Motor neuron (in vitro differentiated cells): ENCODE measurements around the gene VPS37D. TPM values are rescaled to one million over a fixed set of nuclear protein-coding genes. Genes with fewer than 3 reads are reported as not detected.
A peak's percentile ranks its signal among the peaks of the same experiment; 100 is the strongest.

Source experiments
- ATAC-seq, 8 experiments: fragments of 200-7000 bp; cut with Tn5 transposase; replicated peaks in 6 of 8; 2 replicates each; pipeline ENCODE4 v1.8.0; 2021; ENCODE audit warnings: mild to moderate bottlenecking in 8 of 8, moderate library complexity in 8 of 8
- H3K27ac ChIP-seq, 2 donors: fragments of 250-450 bp; sonication (Bioruptor Pico); 2 replicates each; pipeline ENCODE4 v1.9.0; 2021; ENCODE audit warnings: antibody characterized with exemption in 2 of 2, mild to moderate bottlenecking in 2 of 2, moderate library complexity in 1 of 2
- H3K4me1 ChIP-seq, 2 donors: fragments of 250-450 bp; sonication (Bioruptor Pico); replicated peaks in 1 of 2; 2 replicates each; pipeline ENCODE4 v1.6.1; 2021; ENCODE audit warnings: antibody characterized with exemption in 2 of 2, mild to moderate bottlenecking in 2 of 2, moderate library complexity in 1 of 2
- H3K4me3 ChIP-seq, 5 donors: fragments of 250-450 bp; sonication (Bioruptor Pico); 2 replicates each; pipeline ENCODE4 v1.9.0; 2021; ENCODE audit warnings: antibody characterized with exemption in 5 of 5, mild to moderate bottlenecking in 5 of 5, moderate library complexity in 4 of 5
- WGBS, 10 experiments: fragments of 450-650 bp; shearing (Covaris generic); methylation state at CpG; one replicate each; pipeline ENCODE4 v1.0.0; 2022; 5-methylcytosine and 5-hydroxymethylcytosine counted together
- in situ Hi-C, 9 experiments: fragments of 400-800 bp; cut with MboI; loops; one replicate each; pipeline ENCODE4 v1.15.0; 2021; ENCODE audit warnings: low sequenced_read_pairs in 9 of 9, low pct_unique_long_range_greater_than_20kb in 2 of 9; ENCODE audit not compliant: unreplicated experiment in 9 of 9
- total RNA-seq, 8 experiments: library from RNA; unstranded; fragments of 300-600 nt; gene quantifications; 2 replicates each; pipeline versions ENCODE4 v1.2.3 to v1.2.4, GENCODE V29; 2022

The VPS37D gene
- total RNA-seq, 8 experiments from 2014 or later, result 0.71 to 27.7 (median 13.8) TPM

DNA sequence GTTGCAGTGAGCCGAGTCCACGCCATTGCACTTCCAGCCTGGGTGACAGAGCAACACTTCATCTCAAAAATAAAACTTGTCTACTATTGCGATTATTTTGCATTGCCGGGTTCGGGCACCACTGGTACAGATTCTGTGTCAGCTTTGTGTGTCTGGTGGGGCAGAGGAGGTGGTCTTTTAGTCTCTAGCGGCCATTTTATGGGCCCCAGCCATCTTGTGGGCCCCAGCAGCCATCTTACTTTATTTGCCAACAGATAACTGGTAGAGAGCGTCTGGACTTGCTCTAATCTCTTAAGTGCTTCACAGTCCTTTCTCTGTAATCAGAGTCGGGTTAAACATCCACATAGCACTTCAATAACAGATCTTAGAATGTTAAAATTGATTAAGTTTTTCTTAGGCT is 20.7 kb downstream of the VPS37D start:
- peaks cover 0 to 5% of the 10 kb centered on the region in 2 donors for H3K4me1 ChIP-seq
- WGBS, 10 experiments, result 86 to 100% (median 98%) methylated on average over 1 to 8 of the region's 8 CpGs; no CpG with 5 or more reads in 1 of the 10 experiments
- ATAC-seq, result no peak
- in situ Hi-C loops, result no loop called here
- no peak overlapping the region for H3K27ac ChIP-seq
- no peak overlapping the region for H3K4me3 ChIP-seq

DNA sequence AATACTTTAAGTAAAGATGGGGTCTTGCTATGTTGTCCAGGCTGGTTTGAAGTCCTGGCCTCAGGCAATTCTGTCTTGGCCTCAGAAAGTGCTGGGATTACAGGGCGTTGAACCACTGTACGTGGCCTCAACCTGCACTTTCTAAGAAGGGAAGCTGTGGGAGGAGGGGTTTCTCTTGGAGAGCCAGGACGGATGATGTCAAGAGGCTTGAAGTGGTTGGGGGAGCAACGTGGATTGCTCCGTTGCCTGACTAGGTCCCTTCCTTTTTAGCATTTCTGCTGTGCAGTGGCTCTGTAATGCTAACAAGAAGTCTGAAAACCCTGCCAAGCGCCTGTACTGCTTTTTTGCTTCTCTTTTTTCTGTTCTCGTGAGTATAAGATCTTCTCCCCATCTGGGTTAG is 23.0 kb downstream of the VPS37D start:
- no peak for ATAC-seq
- H3K4me1 ChIP-seq, result no peaks in the 10 kb centered on the region
- WGBS, 10 experiments, result 83 to 100% (median 91%) methylated on average over 3 to 5 of the region's 7 CpGs; no CpG with 5 or more reads in 4 of the 10 experiments
- H3K27ac ChIP-seq, result no peak overlapping the region
- in situ Hi-C loops, result no loop called here
- H3K4me3 ChIP-seq, result no peak overlapping the region

DNA sequence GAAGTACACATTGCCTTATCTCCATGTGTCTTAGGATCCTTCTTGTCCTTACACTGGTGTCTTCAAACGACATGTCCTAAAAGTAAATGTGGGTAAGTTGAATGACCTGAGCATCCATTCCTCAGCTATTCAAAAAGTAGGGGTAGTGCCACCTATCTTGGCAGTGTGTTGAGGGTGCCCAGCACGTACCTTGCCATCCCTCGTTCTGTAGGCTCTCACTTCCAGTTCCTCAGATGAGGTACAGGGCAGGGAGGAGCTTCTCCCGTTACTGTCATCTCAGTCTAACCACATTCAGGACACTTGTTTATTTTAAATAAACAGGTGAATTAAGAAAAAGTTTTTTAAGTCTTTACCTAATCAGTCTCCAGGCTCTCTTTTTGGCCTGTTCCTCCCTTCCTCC is 28.7 kb downstream of the VPS37D start:
- WGBS, 10 experiments, result 0 to 100% (median 95%) methylated on average over 1 to 4 of the region's 4 CpGs; no CpG with 5 or more reads in 3 of the 10 experiments
- no peak for ATAC-seq
- in situ Hi-C loops, result no loop called here
- no peaks in the 10 kb centered on the region for H3K4me1 ChIP-seq
- no peak overlapping the region for H3K27ac ChIP-seq
- no peak overlapping the region for H3K4me3 ChIP-seq

DNA sequence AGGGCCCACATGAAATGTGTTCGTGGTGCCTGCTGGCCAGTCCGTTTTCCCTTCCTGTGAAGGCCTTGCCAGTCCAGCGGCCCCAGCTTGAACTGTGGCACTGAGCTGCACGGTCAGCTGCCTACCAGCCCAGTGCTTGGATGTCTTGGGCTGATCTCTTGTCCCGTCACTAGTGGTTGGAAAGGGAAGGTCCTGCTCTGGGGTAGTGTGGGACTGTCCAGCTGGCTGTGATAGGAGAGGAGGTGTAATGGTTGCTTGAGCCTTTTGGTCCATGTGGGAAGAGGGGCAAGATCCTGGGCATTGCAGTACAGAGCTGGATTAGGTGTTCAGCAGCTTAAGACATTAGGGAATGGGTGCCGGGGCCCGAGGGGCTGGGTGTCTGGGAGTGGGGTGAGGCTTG is 30.8 kb downstream of the VPS37D start:
- in situ Hi-C loops, result no loop called here
- no peak overlapping the region for H3K4me3 ChIP-seq
- ATAC-seq, result no peak
- H3K4me1 ChIP-seq, result peaks cover 4% of the 10 kb centered on the region in 2 donors
- H3K27ac ChIP-seq, result no peak overlapping the region
- 33 to 100% (median 65%) methylated on average over 2 to 3 of the region's 7 CpGs; no CpG with 5 or more reads in 6 of the 10 experiments for WGBS, 10 experiments

DNA sequence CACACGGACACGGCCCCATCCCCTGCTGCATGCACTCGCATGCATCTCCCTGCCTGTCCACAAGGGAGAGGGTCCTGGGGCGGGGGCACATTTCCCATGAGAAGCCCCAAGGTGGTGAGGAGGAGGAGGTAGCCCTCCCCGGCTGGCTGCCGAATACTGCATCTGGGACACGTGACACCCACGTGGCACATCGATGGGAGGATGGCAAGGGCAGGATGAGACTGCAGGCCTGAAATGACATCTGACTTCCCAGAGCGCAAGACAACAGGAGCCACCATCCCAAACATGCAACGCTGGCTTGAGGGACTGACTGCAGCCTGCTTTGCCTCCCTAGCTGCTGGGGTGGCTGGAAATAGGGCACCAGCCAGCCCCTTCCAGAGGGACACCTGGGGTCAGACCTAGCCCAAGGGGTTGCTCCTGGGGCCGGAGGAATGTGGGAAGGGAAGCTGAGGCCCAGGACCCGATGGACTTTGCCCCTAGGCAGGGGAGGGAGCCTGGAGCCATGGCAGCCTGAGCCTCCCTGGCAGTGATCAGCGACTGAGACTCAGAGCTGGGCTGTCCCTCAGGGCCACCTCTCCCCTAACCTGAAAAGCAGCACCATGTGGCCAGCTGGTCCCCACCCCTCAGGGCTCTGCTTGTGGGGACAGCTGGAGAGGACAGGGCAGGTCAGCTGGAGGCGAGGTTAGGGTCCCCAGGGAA is 31.9 kb downstream of the VPS37D start:
- WGBS, 10 experiments, result 100% methylated on average over 2 of the region's 15 CpGs; no CpG with 5 or more reads in 9 of the 10 experiments
- no peak overlapping the region for H3K27ac ChIP-seq

DNA sequence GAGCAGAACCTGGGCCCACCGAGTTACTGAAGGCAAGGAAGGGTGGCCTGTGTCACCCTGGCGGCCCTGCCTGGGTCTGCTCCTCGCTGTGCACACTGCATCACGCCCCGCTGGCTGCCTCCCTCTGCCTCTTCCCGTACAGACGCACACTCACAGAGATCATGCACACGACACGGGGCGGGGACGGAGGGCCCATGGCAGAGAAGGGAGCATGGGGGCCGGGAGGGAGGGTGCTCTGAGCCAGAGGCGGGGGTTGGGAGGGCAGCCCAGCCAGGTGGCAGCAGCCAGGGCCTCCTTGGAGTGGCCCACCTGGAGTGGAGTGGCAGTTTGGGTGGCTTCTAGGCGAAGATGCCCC is 32.4 kb downstream of the VPS37D start:
- 100% methylated on average over 1 of the region's 14 CpGs; no CpG with 5 or more reads in 9 of the 10 experiments for WGBS, 10 experiments

More for the DNA sequence above, 31.9 kb downstream of the VPS37D start:
- H3K4me3 ChIP-seq, result no peak overlapping the region
- in situ Hi-C loops, result no loop called here
- H3K4me1 ChIP-seq, result peaks cover 10 to 12% of the 10 kb centered on the region in 2 donors
- no peak for ATAC-seq

DNA sequence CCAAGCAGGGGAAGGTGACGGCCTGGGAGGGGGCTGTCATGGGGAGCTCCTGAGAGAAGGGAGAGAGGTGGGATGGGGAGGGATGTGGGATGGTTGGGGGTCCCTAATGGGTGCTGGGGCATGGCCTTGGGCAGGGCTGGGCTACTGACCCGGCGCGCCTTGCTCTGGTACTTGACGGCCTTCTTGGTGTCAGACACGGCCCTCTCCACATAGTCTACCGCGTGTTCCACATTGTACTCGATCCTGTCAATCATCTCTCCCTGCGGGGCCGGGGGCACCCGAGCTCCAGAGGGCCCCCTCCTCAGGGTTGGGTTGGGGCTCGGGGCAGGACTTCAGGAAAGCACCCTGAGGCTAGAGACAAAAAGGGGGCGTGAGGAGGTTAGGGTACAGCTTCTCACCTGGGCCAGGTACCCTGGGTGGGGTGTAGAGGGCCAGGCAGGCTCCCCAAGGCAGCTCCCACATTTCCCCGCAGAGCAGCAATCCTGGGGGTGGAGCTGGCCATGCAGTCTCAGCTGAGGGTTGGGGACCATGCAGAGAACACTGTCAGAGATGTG is 33.0 kb downstream of the VPS37D start:
- Histone ChIP-seq H3K4me1 (peaks cover 12 to 23% of the 10 kb centered on the region in 2 donors), H3K27ac (no peak overlapping the region), H3K4me3 (no peak overlapping the region)
- no CpG with 5 or more reads among the region's 15 CpGs for WGBS, 10 experiments
- in situ Hi-C loops, result no loop called here
- ATAC-seq, result no peak

More for the DNA sequence above, 32.4 kb downstream of the VPS37D start:
- in situ Hi-C loops, result no loop called here
- no peak overlapping the region for H3K27ac ChIP-seq
- no peak overlapping the region for H3K4me3 ChIP-seq
- peaks cover 12 to 17% of the 10 kb centered on the region in 2 donors for H3K4me1 ChIP-seq
- ATAC-seq, result no peak

DNA sequence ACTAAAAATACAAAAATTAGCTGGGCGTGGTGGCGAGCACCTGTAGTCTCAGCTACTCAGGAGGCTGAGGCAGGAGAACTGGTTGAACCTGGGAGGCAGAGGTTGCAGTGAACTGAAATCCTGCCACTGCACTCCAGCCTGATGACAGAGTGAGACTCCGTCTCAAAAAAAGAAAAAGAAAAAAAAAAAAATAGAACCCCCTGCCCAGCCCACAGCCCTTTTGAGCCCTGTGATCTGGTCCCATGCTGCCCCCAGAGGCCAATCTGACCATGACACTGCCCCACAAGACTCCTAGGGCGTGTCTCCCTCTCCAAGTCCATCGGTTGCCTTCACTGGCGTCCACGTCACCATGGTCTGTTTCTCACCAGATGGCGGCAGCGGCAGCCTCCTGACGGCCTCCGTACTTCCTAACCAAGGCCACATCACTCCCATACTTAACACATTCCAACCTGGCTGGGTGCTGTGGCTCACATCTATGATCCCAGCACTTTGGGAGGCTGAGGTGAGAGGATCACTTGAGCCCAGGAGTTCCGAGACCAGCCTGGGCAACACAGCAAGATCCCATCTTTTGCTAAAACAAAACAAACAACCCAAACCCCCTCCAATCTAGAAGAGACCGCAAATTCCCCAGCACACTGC is 33.8 kb downstream of the VPS37D start:
- Histone ChIP-seq H3K4me3 (no peak overlapping the region), H3K4me1 (peaks cover 12 to 26% of the 10 kb centered on the region in 2 donors), H3K27ac (no peak overlapping the region)
- ATAC-seq, result peak in 3 of 8 experiments; percentile 53 to 82 (median 63)
- in situ Hi-C loops, result no loop called here
- 0 to 100% (median 71%) methylated on average over 1 to 9 of the region's 13 CpGs; no CpG with 5 or more reads in 2 of the 10 experiments for WGBS, 10 experiments

DNA sequence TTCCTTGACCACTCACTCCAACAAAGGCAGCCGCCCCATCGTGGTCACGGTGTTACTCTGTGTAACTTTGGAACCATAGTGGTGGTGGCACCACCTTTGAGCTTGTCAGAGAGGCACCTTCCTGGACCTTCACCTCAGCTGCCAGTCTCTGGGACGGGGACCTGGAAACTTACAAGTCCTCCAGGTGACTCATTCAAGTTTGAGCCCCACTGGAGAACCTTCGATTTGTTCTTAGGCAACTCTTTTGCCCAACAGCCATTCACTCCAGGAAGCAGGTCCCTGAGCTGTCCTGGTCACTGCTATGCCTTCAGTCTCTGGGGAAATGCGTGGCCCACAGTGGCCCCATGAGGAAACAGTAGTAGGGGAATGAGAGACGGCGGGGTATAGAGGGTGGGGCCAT is 34.6 kb downstream of the VPS37D start:
- Histone ChIP-seq H3K27ac (no peak overlapping the region), H3K4me1 (peaks cover 12 to 28% of the 10 kb centered on the region in 2 donors), H3K4me3 (no peak overlapping the region)
- in situ Hi-C loops, result no loop called here
- 90 to 100% (median 97%) methylated on average over 1 to 4 of the region's 8 CpGs; no CpG with 5 or more reads in 6 of the 10 experiments for WGBS, 10 experiments
- ATAC-seq, result no peak

DNA sequence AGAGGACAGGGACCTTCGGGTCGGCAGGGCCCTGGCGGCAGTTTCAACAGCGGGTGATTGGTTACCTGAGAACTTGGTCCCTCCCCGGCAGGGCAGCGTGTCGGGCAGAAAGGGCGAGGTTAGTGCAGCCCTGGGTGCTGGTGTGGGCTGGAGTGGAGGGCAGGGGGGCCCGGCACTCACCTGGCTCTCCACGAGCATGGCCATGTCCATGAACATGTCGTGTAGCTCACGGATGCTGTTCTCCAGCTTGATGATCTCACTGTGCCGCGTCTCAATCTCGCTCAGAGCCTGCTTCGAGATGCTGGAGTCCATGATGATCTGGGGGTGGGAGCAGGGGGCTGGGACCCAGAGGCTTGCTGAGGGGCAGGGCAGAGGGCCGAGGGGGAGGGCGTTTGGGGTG is 35.0 kb downstream of the VPS37D start:
- no peak overlapping the region for H3K27ac ChIP-seq
- H3K4me1 ChIP-seq, result peaks cover 12 to 31% of the 10 kb centered on the region in 2 donors
- in situ Hi-C loops, result no loop called here
- no peak overlapping the region for H3K4me3 ChIP-seq
- ATAC-seq, result no peak
- WGBS, 10 experiments, result 89 to 100% (median 100%) methylated on average over 1 to 4 of the region's 18 CpGs; no CpG with 5 or more reads in 7 of the 10 experiments

DNA sequence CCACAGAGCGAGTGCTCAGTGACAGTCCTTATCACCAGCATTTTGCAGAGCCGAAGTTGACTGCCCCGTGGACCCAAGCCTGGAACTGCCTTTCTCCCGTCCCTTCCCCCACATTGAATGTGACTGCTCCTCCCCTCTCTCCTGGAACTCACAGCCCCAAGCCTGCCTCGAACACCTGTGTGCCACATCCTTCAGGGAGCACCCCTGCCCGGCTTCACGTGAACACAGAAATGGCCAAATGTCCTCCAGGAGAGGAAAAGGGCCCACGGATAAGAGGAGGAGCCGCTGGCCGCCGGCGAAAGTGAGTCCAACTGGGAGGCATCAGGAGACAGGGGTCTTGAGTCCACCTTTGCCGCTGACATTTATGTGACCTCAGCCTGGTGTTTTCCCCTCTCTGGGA is 35.6 kb downstream of the VPS37D start:
- H3K4me3 ChIP-seq, result peak overlapping the region in 2 of 5 donors; percentile 11 to 26
- ATAC-seq, result no peak
- 40 to 100% (median 57%) methylated on average over 1 to 7 of the region's 13 CpGs; no CpG with 5 or more reads in 5 of the 10 experiments for WGBS, 10 experiments
- in situ Hi-C loops, result no loop called here
- peak overlapping the region; percentile 31 to 59 for H3K27ac ChIP-seq
- H3K4me1 ChIP-seq, result peaks cover 12 to 31% of the 10 kb centered on the region in 2 donors

DNA sequence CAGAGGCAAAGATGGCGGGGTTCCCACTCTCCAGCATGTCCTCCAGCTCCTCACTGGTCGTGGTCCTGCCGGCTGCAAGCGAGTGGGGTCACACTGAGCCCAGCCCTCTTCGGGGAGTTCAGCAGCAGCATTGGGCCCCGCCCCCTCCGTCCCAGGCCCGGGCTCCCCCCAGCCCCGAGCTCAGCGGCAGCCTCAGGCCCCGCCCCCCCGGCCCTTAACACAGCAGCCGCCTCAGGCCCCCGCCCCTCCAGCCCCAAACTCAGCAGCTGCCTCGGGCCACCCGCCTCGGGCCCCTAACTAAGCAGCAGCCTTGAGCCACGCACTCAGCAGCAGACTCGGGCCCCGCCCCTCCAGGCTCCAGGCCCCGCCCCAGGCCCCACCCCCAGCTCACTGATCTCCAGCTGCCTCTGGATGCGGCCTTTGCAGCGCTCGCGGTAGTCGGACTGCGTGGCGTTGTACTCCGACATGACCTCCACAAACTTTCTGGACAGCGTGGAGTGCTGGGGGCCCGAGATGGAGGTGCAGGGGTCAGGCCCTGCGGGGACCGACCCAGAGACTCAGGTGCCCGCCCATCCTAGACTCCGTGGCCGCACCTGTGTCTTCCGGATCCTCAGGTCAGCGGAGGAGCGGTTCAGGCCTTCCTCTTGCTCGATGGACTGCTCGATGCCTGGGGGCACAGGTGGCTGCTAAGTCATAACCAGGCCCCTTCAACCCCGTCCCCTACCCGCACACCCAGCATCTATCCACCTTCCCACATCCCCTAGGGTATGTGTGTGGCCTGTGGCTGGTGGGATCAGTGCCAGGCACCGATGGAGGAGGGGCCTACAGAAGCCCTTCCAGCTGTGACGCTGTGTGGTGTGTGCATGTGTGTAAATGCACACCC is 36.4 kb downstream of the VPS37D start:
- in situ Hi-C loops, result no loop called here
- WGBS, 10 experiments, result 0% methylated on average over 1 of the region's 45 CpGs; no CpG with 5 or more reads in 9 of the 10 experiments
- Histone ChIP-seq H3K4me1 (peaks cover 12 to 31% of the 10 kb centered on the region in 2 donors), H3K27ac (peak overlapping the region; percentile 56 to 82), H3K4me3 (peak overlapping the region in 2 of 5 donors; percentile 11 to 26)
- peak; percentile 11 to 88 (median 82) for ATAC-seq
